ENCODE results near the gene C18orf63.

GRCh38 chr18:74268175-74268574 lies 47.5 kb upstream of the C18orf63 start:
- no peak for TF ChIP-seq EZH2 (IDR thresholded peaks at IDR 0.05; ENCODE audit: borderline replicate concordance, low read depth, low read length, poor library complexity, severe bottlenecking)
- TF ChIP-seq CTCF (conservative IDR thresholded peaks at IDR 0.05; ENCODE audit: low read depth, low read length) = no peak
